A549 (cell line): ENCODE measurements around the gene ZDHHC17. TPM values are rescaled to one million over a fixed set of nuclear protein-coding genes. Genes with fewer than 3 reads are reported as not detected.

Source experiments
- ATAC-seq, 2 experiments: fragments of 200-7000 bp in 1 of 2; fragments of >200 bp in 1 of 2; cut with Nextera tagmentation in 1 of 2; cut with Tn5 transposase in 1 of 2; 3 replicates each; pipeline versions ENCODE4 v1.8.0 to v1.9.1; 2018 to 2020; ENCODE audit warnings: mild to moderate bottlenecking in 1 of 2, moderate library complexity in 1 of 2
- CTCF ChIA-PET: fragments of 300-600 bp; sonication (Branson Sonifier 250); formaldehyde crosslinking; extraction: SDS; loops from one replicate; lab custom pipeline; 2021; ENCODE audit warnings: antibody characterized with exemption, inconsistent platforms; lab: Yijun Ruan, JAX
- POLR2A ChIA-PET: fragments of 350-600 bp; formaldehyde crosslinking; extraction: SDS; loops from one replicate; lab custom pipeline; 2021; ENCODE audit warnings: antibody characterized with exemption, inconsistent platforms; lab: Yijun Ruan, JAX
- DNase-seq, 2 experiments: peaks; one replicate each; pipeline versions ENCODE4 v3.0.0 to v3.0.0-alpha.2; 2011 to 2016; ENCODE audit warnings: low read depth in 1 of 2, low spot score in 1 of 2
- FAIRE-seq: peaks from 2 replicates; lab custom pipeline; 2011; peaks lifted over from hg19 to GRCh38; lab: Jason Lieb, UNC
- H3K27ac ChIP-seq, 2 experiments: fragments of >200 bp; sonication (Bioruptor Twin); formaldehyde crosslinking; 3 replicates each; pipeline ENCODE4 v1.5.1; 2016 to 2017
- H3K4me1 ChIP-seq: fragments of >200 bp; sonication (Bioruptor Twin); formaldehyde crosslinking; 3 replicates; pipeline ENCODE4 v1.6.1; 2016
- H3K4me2 ChIP-seq: fragments of >200 bp; sonication (Bioruptor Twin); formaldehyde crosslinking; 3 replicates; pipeline ENCODE4 v1.6.1; 2016
- H3K4me3 ChIP-seq: fragments of >200 bp; sonication (Bioruptor Twin); formaldehyde crosslinking; 3 replicates; pipeline ENCODE4 v1.5.1; 2016
- H3K9me3 ChIP-seq: fragments of >200 bp; sonication (Bioruptor Twin); formaldehyde crosslinking; 3 replicates; pipeline ENCODE4 v1.6.1; 2016
- BHLHE40 ChIP-seq: IDR thresholded peaks from 2 replicates; pipeline ENCODE4 v1.6.1; 2012; ENCODE audit warnings: low read depth, low read length, inconsistent platforms
- CBX2 ChIP-seq: fragments of 200-600 bp; sonication (generic); IDR thresholded peaks from 2 replicates; pipeline ENCODE4 v1.6.1; 2016; ENCODE audit warnings: low read depth, mild to moderate bottlenecking, borderline replicate concordance
- CEBPB ChIP-seq, 2 experiments: fragments of >200 bp in 1 of 2; sonication (Bioruptor Twin) in 1 of 2; formaldehyde crosslinking in 1 of 2; IDR thresholded peaks; 2 replicates each; pipeline ENCODE4 v1.6.1; 2012 to 2016
- E2F6 ChIP-seq: IDR thresholded peaks from 2 replicates; pipeline ENCODE4 v1.6.1; 2012; ENCODE audit warnings: low read depth, borderline replicate concordance
- ESRRA ChIP-seq: fragments of 150-350 bp; IDR thresholded peaks from 2 replicates; pipeline ENCODE4 v1.6.1; 2014; ENCODE audit warnings: mild to moderate bottlenecking, low read length, borderline replicate concordance
- FOSB ChIP-seq: fragments of 250-450 bp; sonication (Bioruptor Pico); IDR thresholded peaks from 2 replicates; pipeline ENCODE4 v1.5.0; 2020; ENCODE audit warnings: mild to moderate bottlenecking, moderate library complexity
- FOSL2 ChIP-seq, 2 experiments: fragments of 450-650 bp in 1 of 2; fragments of >200 bp in 1 of 2; sonication (Bioruptor Twin) in 1 of 2; formaldehyde crosslinking; IDR thresholded peaks; 2 replicates each; pipeline versions ENCODE4 v1.5.0 to v1.6.1; 2016 to 2020; ENCODE audit warnings: mild to moderate bottlenecking in 1 of 2, moderate library complexity in 1 of 2
- FOXS1 ChIP-seq: fragments of 250-450 bp; sonication (Bioruptor Pico); IDR thresholded peaks from 2 replicates; pipeline ENCODE4 v1.5.0; 2020; ENCODE audit warnings: mild to moderate bottlenecking, moderate library complexity
- GATA3 ChIP-seq: IDR thresholded peaks from 2 replicates; pipeline ENCODE4 v1.6.1; 2012; ENCODE audit warnings: borderline replicate concordance
- HDAC2 ChIP-seq: fragments of 200-600 bp; sonication (generic); IDR thresholded peaks from 2 replicates; pipeline ENCODE4 v1.6.1; 2016
- HEYL ChIP-seq: fragments of 250-450 bp; sonication (Bioruptor Pico); IDR thresholded peaks from 2 replicates; pipeline ENCODE4 v1.8.0; 2021; ENCODE audit warnings: mild to moderate bottlenecking, moderate library complexity
- HOXB13 ChIP-seq: fragments of 250-450 bp; sonication (Bioruptor Pico); IDR thresholded peaks from 2 replicates; pipeline ENCODE4 v1.5.0; 2020; ENCODE audit warnings: low read depth, mild to moderate bottlenecking, moderate library complexity
- KDM5A ChIP-seq: fragments of 200-600 bp; sonication (generic); IDR thresholded peaks from 2 replicates; pipeline ENCODE4 v1.6.1; 2016; ENCODE audit warnings: antibody characterized with exemption, mild to moderate bottlenecking
- MAX ChIP-seq: IDR thresholded peaks from 2 replicates; pipeline ENCODE4 v1.6.1; 2012
- MAZ ChIP-seq: fragments of 150-350 bp; IDR thresholded peaks from 2 replicates; pipeline ENCODE4 v1.6.1; 2014; ENCODE audit warnings: antibody characterized with exemption, low read depth, low read length, borderline replicate concordance
- NFE2L2 ChIP-seq: fragments of 150-350 bp; conservative IDR thresholded peaks from 2 replicates; pipeline ENCODE4 v1.6.1; 2014; ENCODE audit warnings: low read length
- NR3C1 ChIP-seq: fragments of >200 bp; sonication (Bioruptor Twin); formaldehyde crosslinking; IDR thresholded peaks from 3 replicates; pipeline ENCODE4 v1.6.1; 2017
- PHF8 ChIP-seq: fragments of 200-600 bp; sonication (generic); IDR thresholded peaks from 2 replicates; pipeline ENCODE4 v1.6.1; 2016; ENCODE audit warnings: low read depth, mild to moderate bottlenecking, antibody characterized with exemption, moderate library complexity, borderline replicate concordance
- POLR2A ChIP-seq: IDR thresholded peaks from 2 replicates; pipeline ENCODE4 v1.6.1; 2012; ENCODE audit warnings: mild to moderate bottlenecking, low read length
- RARB ChIP-seq: fragments of 250-450 bp; sonication (Bioruptor Pico); IDR thresholded peaks from 2 replicates; pipeline ENCODE4 v1.8.0; 2021; ENCODE audit warnings: mild to moderate bottlenecking, moderate library complexity
- RCOR1 ChIP-seq: fragments of 150-350 bp; IDR thresholded peaks from 2 replicates; pipeline ENCODE4 v1.6.1; 2014; ENCODE audit warnings: antibody characterized with exemption, low read length, low read depth
- REST ChIP-seq: fragments of 200-600 bp; sonication (generic); IDR thresholded peaks from 2 replicates; pipeline ENCODE4 v1.6.1; 2016; ENCODE audit warnings: antibody characterized with exemption, mild to moderate bottlenecking, moderate library complexity
- RFX5 ChIP-seq: fragments of 450-650 bp; IDR thresholded peaks from 2 replicates; pipeline ENCODE4 v1.7.1; 2014; ENCODE audit warnings: antibody characterized with exemption, mild to moderate bottlenecking, moderate library complexity
- SREBF2 ChIP-seq: fragments of 450-650 bp; IDR thresholded peaks from 2 replicates; pipeline ENCODE4 v1.6.1; 2014; ENCODE audit warnings: mild to moderate bottlenecking, moderate library complexity
- TFCP2L1 ChIP-seq: fragments of 250-450 bp; sonication (Bioruptor Pico); IDR thresholded peaks from 2 replicates; pipeline ENCODE4 v1.5.0; 2021; ENCODE audit warnings: mild to moderate bottlenecking
- ZC3H11A ChIP-seq: fragments of 450-650 bp; IDR thresholded peaks from 2 replicates; pipeline ENCODE4 v1.6.1; 2014; ENCODE audit warnings: antibody characterized with exemption, mild to moderate bottlenecking
- ZFP36 ChIP-seq: fragments of 450-650 bp; IDR thresholded peaks from 2 replicates; pipeline ENCODE4 v1.6.1; 2014; ENCODE audit warnings: borderline replicate concordance; ENCODE audit not compliant: partially characterized antibody
- ZNF302 ChIP-seq: fragments of 250-450 bp; sonication (Bioruptor Pico); IDR thresholded peaks from 2 replicates; pipeline ENCODE4 v1.9.0; 2021; ENCODE audit warnings: inconsistent platforms, mild to moderate bottlenecking, moderate library complexity
- WGBS: methylation state at CpG from one replicate; pipeline ENCODE4 v1.1.6; 2017; ENCODE audit errors: missing lambda C conversion rate; 5-methylcytosine and 5-hydroxymethylcytosine counted together
- polyA plus RNA-seq, 4 experiments: library from polyadenylated mRNA; depleted of rRNA in 3 of 4; stranded (reverse); fragments of >200 nt; fragmentation: RNase III in 1 of 4; extraction: RNeasy Plus Mini Kit Qiagen cat#74134 plus additional on column Dnase treatment in 1 of 4; gene quantifications; 2 replicates in 3 of 4; 3 replicates in 1 of 4; pipeline ENCODE4 v1.2.3, GENCODE V29; 2011 to 2017
- TF ChIP-seq, protein P1 (sequence below): fragments of >200 bp; sonication (Bioruptor Twin); formaldehyde crosslinking; IDR thresholded peaks from 2 replicates; pipeline ENCODE4 v1.6.1; 2016

The ZDHHC17 gene
- polyA plus RNA-seq, 2 of the 4 experiments (the other 2 are of a cell fraction) = 28.1 to 54.8 TPM

DNA sequence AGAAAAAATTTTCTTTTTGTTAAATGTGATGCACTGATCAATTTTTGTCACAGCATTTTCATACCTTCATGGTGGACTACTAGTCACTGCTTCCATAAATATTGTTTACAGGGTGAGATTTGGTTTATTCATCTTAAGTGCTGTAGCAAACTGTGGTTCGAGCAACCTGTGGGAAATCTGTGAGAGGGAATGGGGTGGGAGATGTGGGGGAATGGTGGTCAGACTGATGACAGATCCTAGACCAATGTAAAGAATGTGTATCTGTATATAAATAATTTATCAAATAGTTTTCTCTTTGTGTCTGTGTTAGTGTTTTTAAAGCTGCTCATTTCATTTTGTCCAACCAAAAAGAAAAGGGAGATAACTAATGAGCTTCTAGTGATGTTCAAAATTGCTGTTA is 88.2 kb downstream of the ZDHHC17 start:
- no peak for DNase-seq
- no peak for TF ChIP-seq KDM5A
- no peak for TF ChIP-seq E2F6
- TF ChIP-seq RARB (CRISPR knock-in tag) = no peak
- no peak for TF ChIP-seq FOSB (CRISPR knock-in tag)
- TF ChIP-seq ZFP36 = no peak
- no peak for TF ChIP-seq MAZ
- TF ChIP-seq GATA3 = no peak
- no peak for TF ChIP-seq ZNF302 (CRISPR knock-in tag)
- TF ChIP-seq CBX2 = no peak
- no peak for TF ChIP-seq ZC3H11A
- TF ChIP-seq, protein P1, sequence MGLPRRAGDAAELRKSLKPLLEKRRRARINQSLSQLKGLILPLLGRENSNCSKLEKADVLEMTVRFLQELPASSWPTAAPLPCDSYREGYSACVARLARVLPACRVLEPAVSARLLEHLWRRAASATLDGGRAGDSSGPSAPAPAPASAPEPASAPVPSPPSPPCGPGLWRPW = no peak
- 83% methylated on average over 1 of the region's 1 CpG for WGBS
- Histone ChIP-seq H3K4me2 (no peak overlapping the region), H3K9me3 (peaks cover 4% of the 10 kb centered on the region; the same call in 1 of the 3 replicates), H3K27ac (no peak overlapping the region), H3K4me1 (no peaks in the 10 kb centered on the region), H3K4me3 (no peak overlapping the region)
- peak; percentile 23 for FAIRE-seq
- ChIA-PET POLR2A (no interaction called here), CTCF (no interaction called here)
- ATAC-seq = no peak

- FAIRE-seq (no peak), ATAC-seq (no peak), DNase-seq (no peak)
- CTCF ChIA-PET = interaction anchor here (0.7 kb wide), 1 partner anchor 11 kb away, joined by 3 read pairs; no protein-coding TSS in a partner anchor
- Histone ChIP-seq H3K27ac (no peak overlapping the region), H3K4me3 (no peak overlapping the region), H3K4me1 (no peaks in the 10 kb centered on the region), H3K4me2 (no peak overlapping the region), H3K9me3 (peaks cover 4% of the 10 kb centered on the region; the same call in 1 of the 3 replicates)
- WGBS = 91% methylated on average over 4 of the region's 4 CpGs
- POLR2A ChIA-PET = no interaction called here
- TF ChIP-seq RFX5 (no peak), CEBPB (IDR thresholded peaks at IDR 0.05) (no peak), NR3C1 (no peak), ESRRA (no peak), SREBF2 (no peak), REST (no peak), HEYL (CRISPR knock-in tag) (no peak), HOXB13 (CRISPR knock-in tag) (no peak), PHF8 (no peak), NFE2L2 (no peak), POLR2A (no peak), BHLHE40 (no peak), TFCP2L1 (no peak), FOSL2 (IDR thresholded peaks at IDR 0.05) (no peak), FOSL2 (CRISPR knock-in tag; IDR thresholded peaks at IDR 0.05) (no peak), HDAC2 (no peak), RCOR1 (no peak), MAX (no peak), ZNF302 (CRISPR knock-in tag) (no peak), GATA3 (no peak), FOXS1 (no peak)
Measured at GRCh38 chr12:76855271-76855670, 91.4 kb downstream of the ZDHHC17 start.
